PFSK-1 (cell line): Measurements from ENCODE around the gene SMIM17.

ENCODE experiments used
- REST ChIP-seq, 2 experiments: IDR thresholded peaks; 2 replicates each; pipeline versions ENCODE4 v1.6.1 to v1.8.0; 2011 to 2012; ENCODE audit warnings: low read depth in 2 of 2, low read length in 2 of 2, control low read depth in 1 of 2, inconsistent platforms in 1 of 2, mild to moderate bottlenecking in 1 of 2, moderate library complexity in 1 of 2; ENCODE audit not compliant: insufficient read depth in 1 of 2
- TAF1 ChIP-seq: IDR thresholded peaks from 2 replicates; pipeline ENCODE4 v1.6.1; 2012; ENCODE audit warnings: low read length, control low read depth, borderline replicate concordance; ENCODE audit not compliant: insufficient read depth

GRCh38 chr19:56671613-56671994, 28.6 kb downstream of the SMIM17 start, which contains the start of gene ZNF835:
- TF ChIP-seq REST (IDR thresholded peaks at IDR 0.05; ENCODE audit: insufficient read depth in 1 of 2, low read depth in 2 of 2, low read length in 2 of 2) (no peak), TAF1 (no peak)
